NCI-H2227 treated with DMSO at 0.1 percent for 48 hours (cell line): Measurements from ENCODE around the gene ANKK1.
A peak's percentile ranks its signal among the peaks of the same experiment; 100 is the strongest.

Experiments
- DNase-seq: peaks from one replicate; lab custom pipeline; 2025; lab: John Stamatoyannopoulos, UW

ANKK1 gene

DNA sequence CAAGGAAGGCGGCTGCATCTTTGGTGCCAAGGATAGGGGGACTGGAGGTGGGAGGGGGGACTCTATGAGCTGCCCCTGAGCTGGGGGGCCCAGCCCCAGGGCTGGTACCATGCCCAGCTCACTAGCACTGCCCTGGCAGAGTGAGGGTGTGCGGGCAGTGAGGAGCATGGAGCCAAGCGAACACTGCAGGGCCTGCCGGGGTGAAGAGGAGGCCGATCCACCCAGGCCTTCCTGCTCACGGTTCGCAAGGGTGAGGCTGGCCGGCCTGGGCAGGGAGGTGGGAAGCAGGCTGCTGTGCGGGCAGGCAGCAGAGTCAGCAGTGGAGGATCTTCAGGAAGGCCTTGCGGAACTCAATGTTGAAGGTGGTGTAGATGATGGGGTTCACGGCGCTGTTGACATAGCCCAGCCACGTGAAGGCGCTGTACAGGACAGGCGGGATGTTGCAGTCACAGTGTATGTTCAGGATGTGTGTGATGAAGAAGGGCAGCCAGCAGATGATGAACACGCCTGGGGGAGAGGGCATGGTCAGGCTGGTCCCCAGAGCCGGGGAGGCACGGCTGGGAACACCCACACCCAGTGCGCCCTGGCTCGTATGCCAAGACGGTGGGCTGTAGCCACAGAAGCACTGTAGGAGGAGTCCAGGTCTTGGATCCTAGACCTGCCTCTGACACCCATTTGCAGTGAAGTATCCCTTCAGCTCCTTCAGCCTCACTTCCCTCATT, 23.0 kb downstream of the ANKK1 start:
- no peak for DNase-seq

GRCh38 chr11:113411536-113411935, 24.0 kb downstream of the ANKK1 start:
- no peak for DNase-seq

DNA sequence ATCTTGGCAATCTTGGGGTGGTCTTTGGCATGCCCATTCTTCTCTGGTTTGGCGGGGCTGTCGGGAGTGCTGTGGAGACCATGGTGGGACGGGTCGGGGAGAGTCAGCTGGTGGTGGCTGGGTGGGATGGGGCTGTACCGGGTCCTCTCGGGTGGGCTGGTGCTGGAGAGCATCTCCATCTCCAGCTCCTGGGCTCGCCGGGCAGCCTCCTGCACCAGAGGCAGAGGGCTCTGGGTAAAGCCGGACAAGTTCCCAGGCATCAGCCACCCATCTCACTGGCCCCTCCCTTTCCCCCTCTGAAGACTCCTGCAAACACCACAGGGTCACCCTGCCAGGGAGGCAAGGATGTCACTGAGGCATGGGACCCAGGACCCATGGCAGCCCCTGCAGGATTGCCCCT, 25.1 kb downstream of the ANKK1 start:
- DNase-seq: no peak

- DNase-seq: no peak
Observed at GRCh38 chr11:113415343-113415742, 27.8 kb downstream of the ANKK1 start.

GRCh38 chr11:113417428-113417827, 29.8 kb downstream of the ANKK1 start:
- DNase-seq: no peak

GRCh38 chr11:113419454-113420003, 31.9 kb downstream of the ANKK1 start:
- peak; percentile 80 for DNase-seq

DNA sequence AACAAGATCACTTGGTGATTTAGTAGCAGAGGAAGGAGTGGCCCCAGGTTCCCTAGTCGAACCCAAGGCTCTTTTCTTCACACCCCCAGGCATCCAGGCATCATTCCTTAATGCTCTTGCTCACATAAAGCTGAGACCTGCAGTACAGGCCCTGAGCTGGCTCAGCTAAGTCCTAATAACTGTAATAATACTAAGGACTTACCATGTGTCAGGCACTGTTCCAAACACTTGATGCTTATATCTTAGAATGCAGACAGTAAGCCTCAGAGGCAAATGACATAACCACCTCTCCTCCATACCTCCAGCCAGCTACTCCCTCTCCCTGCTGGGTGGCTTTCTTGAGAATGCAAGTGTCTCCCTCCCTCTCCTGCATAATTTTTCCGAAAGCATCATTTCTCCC, 33.2 kb downstream of the ANKK1 start:
- no peak for DNase-seq

DNA sequence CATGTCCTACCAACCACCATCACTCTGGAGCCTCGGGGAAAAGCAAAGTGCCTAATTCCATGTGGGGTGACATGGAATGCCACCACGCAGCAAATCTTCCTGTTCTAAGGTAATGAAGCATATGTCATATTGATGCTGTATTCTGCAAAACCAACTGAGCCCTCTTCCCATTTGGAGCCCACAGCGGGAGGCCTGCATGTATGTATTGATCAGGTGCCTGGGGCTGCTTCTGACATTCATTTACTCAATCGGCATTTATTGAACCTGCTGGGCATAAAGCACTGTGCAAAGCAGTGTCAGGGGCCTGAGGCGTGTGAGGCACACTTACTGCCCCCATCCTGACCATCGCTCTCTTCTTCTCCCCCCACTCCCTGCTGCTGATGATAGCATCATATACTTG, 39.1 kb downstream of the ANKK1 start:
- DNase-seq: no peak

GRCh38 chr11:113431746-113432145, 44.2 kb downstream of the ANKK1 start:
- no peak for DNase-seq

GRCh38 chr11:113435190-113435968, 47.8 kb downstream of the ANKK1 start:
- DNase-seq: no peak

- no peak for DNase-seq
Observed at GRCh38 chr11:113436672-113437252, 49.2 kb downstream of the ANKK1 start.

- DNase-seq: no peak
Observed at GRCh38 chr11:113440816-113441215, 53.2 kb downstream of the ANKK1 start.

- no peak for DNase-seq
Observed at GRCh38 chr11:113444502-113445123, 57.0 kb downstream of the ANKK1 start.

GRCh38 chr11:113446112-113446511, 58.5 kb downstream of the ANKK1 start:
- no peak for DNase-seq

- DNase-seq: no peak
Observed at GRCh38 chr11:113446938-113447337, 59.4 kb downstream of the ANKK1 start.

DNA sequence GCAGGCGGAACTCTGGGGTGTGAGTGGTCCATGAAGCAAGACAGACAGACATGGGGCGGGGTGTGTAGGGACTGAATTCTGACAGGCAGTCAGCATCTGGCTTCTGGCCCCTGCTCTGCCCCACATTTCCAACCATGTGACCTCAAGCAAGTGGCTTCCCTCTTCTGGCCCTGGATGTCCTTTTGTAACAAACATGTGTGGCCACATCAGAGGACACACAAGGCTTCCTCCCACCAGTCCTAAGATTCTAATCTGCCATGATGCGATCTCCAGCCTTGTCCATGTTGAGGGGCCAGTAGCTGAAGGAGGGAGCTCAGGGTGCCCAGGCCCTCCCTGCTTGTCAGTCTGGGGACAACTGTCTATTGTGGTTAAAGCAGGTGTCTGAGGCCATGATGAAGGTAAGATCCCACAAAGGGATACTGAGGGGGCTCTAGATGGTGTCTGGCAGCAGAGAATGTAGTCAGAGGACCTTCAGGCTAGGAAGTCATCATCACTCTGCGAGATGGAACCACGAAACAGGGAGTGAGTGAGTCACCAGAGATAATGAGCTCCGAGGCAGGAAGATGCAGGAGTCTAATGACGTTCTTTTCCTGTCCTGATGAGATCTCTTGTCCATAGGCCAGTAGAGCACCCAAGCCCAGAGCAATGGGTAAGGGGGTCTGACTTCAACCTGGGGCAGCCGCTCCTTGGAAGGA, 60.2 kb downstream of the ANKK1 start:
- peak; percentile 17 for DNase-seq

DNA sequence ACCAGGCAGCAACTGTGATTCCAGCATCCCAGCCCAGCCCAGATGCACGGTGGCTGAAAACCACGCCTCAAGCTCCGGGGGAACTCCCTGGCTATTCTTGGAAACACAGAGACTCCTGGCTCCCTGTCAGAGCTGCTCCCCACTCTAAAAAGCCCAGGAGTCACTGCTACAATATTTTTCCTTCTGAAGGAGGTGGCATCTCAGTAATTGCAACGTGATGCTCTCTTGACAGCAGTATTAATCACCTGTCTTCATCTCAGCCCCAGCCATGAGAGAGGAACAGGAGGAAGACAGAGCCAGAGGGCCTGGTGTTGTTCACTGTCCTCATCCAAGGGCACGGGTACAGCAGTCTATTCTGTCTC, 60.7 kb downstream of the ANKK1 start:
- DNase-seq: no peak

DNA sequence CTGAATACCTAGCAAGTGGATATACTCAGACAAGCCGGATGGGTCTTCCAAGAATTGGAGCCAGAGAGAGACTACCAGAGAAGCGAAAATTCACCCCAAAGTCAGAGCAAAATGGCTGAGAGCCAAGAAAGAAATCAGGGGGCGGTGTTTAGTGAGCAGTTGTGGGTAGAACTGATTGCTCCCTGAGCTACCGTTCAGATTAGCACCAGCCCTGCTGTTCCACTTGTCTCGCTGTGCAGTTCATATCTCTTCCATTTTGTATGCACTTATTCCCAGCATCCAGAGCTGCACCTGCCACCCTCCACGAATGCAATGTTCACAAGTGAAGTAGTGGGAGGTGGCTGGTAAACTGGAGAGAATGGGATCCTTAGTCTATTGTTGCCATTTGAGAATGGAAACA, 62.2 kb downstream of the ANKK1 start:
- DNase-seq: no peak
